Activated B cell treated with CpG ODN at 0.5 μM for 24 hours (primary cell): Measurements from ENCODE around the gene PRG2. TPM values are rescaled to one million over a fixed set of nuclear protein-coding genes. Genes with fewer than 3 reads are reported as not detected.

ENCODE experiments used
- ATAC-seq: fragments of 200-7000 bp; cut with Tn5 transposase; one replicate; pipeline ENCODE4 v1.10.0; 2021; ENCODE audit warnings: low read depth, mild to moderate bottlenecking, moderate library complexity
- CTCF ChIA-PET: fragments of 350-600 bp; sonication (Branson Sonifier 250); formaldehyde crosslinking; loops from one replicate; lab custom pipeline; 2021; ENCODE audit warnings: antibody characterized with exemption; lab: Charles Lee
- POLR2A ChIA-PET: fragments of 350-600 bp; sonication (Branson Sonifier 250); formaldehyde crosslinking; loops from one replicate; lab custom pipeline; 2021; ENCODE audit warnings: antibody characterized with exemption; lab: Charles Lee
- DNase-seq: peaks from one replicate; pipeline ENCODE4 v3.0.0; 2022
- H3K27ac Mint-ChIP-seq: one replicate; pipeline ENCODE4 v1.8.0; 2020; ENCODE audit warnings: mixed read lengths
- H3K27me3 Mint-ChIP-seq: one replicate; pipeline ENCODE4 v1.8.0; 2021; ENCODE audit warnings: mixed read lengths
- H3K36me3 Mint-ChIP-seq: one replicate; pipeline ENCODE4 v1.8.0; 2021; ENCODE audit warnings: low read depth, mixed read lengths
- H3K4me1 Mint-ChIP-seq: one replicate; pipeline ENCODE4 v1.8.0; 2021; ENCODE audit warnings: mixed read lengths
- H3K4me3 Mint-ChIP-seq: one replicate; pipeline ENCODE4 v1.8.0; 2020; ENCODE audit warnings: mild to moderate bottlenecking, mixed read lengths
- H3K9me3 Mint-ChIP-seq: one replicate; pipeline ENCODE4 v1.8.0; 2020; ENCODE audit warnings: mixed read lengths
- intact Hi-C: fragments of 100-400 bp; cut with micrococcal nuclease; formaldehyde crosslinking; loops from one replicate; pipeline ENCODE4 v1.15.1; 2024
- total RNA-seq: library from RNA; stranded (reverse); gene quantifications from 2 replicates; pipeline ENCODE4 v1.2.3, GENCODE V29; 2022
- TF ChIP-seq, protein P1 (sequence below): fragments of 200-600 bp; IDR thresholded peaks from one replicate; pipeline ENCODE4 v1.8.0; 2022; ENCODE audit warnings: antibody characterized with exemption, mild to moderate bottlenecking

PRG2 gene
- total RNA-seq, 1 donor from 2014 or later: 1.1 TPM

DNA sequence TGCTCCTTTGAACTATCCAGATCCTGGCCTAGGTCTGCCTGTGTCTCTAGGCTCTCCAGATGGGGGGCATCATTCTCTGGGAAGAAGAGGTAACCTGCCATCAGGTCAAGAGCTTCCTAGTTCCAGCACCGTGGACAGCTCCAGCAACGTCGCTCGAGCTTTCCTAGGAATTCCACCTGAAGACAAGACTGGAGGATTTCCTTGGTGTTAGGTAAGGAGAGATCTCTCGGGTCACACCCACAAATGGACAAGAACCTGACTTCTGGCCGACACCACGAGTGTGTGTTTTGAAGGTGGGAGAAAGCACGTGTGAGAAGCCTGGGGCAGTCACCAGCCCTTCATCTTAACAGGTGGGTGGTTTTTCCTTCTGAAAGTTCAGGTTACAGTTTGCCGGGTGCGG is 10.7 kb downstream of the PRG2 start:
- H3K27ac Mint-ChIP-seq: no peak overlapping the region

DNA sequence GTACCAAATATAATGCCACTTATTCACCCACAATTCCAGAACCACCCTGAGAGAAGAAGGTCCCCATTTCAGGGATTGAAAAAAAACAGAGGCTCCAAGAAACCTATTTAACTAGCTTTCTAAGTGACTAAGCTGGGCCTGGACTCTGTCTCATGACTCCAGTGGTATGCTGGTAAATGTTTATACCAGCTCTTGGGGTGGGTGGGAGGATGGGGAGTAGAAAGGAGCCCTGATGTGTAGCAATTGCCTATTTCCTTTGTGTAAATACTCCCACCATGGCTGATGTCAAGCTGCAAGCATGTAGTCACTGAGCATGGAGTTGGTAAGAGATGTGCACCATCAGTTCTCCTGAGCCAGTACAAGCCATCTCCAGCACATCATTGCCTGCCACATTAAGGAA is 12.3 kb downstream of the PRG2 start:
- Mint-ChIP-seq H3K4me3 (no peak overlapping the region), H3K27ac (no peak overlapping the region), H3K4me1 (no peaks in the 10 kb centered on the region), H3K36me3 (no peaks in the 10 kb centered on the region), H3K27me3 (peaks cover 19% of the 10 kb centered on the region), H3K9me3 (no peaks in the 10 kb centered on the region)
- intact Hi-C loops: no loop called here
- no peak for DNase-seq
- TF ChIP-seq, protein P1, sequence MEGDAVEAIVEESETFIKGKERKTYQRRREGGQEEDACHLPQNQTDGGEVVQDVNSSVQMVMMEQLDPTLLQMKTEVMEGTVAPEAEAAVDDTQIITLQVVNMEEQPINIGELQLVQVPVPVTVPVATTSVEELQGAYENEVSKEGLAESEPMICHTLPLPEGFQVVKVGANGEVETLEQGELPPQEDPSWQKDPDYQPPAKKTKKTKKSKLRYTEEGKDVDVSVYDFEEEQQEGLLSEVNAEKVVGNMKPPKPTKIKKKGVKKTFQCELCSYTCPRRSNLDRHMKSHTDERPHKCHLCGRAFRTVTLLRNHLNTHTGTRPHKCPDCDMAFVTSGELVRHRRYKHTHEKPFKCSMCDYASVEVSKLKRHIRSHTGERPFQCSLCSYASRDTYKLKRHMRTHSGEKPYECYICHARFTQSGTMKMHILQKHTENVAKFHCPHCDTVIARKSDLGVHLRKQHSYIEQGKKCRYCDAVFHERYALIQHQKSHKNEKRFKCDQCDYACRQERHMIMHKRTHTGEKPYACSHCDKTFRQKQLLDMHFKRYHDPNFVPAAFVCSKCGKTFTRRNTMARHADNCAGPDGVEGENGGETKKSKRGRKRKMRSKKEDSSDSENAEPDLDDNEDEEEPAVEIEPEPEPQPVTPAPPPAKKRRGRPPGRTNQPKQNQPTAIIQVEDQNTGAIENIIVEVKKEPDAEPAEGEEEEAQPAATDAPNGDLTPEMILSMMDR: no peak
- ChIA-PET CTCF (no interaction called here), POLR2A (no interaction called here)
- ATAC-seq: no peak

More for the DNA sequence above, 10.7 kb downstream of the PRG2 start:
- H3K27me3 Mint-ChIP-seq: peaks cover 19% of the 10 kb centered on the region
- CTCF ChIA-PET: no interaction called here
- no peaks in the 10 kb centered on the region for H3K9me3 Mint-ChIP-seq
- H3K4me1 Mint-ChIP-seq: no peaks in the 10 kb centered on the region
- TF ChIP-seq, protein P1: no peak
- POLR2A ChIA-PET: no interaction called here
- no peak for ATAC-seq
- no peaks in the 10 kb centered on the region for H3K36me3 Mint-ChIP-seq
- no peak for DNase-seq
- intact Hi-C loops: no loop called here
- no peak overlapping the region for H3K4me3 Mint-ChIP-seq

DNA sequence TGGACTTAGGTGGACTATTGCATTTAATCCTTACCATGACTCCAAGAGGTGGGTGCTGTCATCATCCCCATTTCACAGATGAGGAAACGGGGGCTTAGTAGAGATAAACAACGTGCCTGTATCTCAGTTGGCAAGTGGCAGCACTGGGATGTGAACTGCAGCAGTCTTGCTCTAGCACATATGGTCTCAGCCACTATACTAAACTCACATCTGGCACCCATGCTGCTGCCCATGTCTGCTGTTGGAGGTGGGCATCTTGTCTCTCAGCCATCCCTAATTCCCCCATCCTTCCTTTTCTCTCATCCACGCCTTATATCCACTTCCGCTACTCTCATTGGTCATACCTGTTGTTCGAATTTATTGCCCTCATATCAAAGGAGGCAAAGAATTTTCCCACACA is 13.3 kb downstream of the PRG2 start:
- TF ChIP-seq, protein P1: no peak
- ATAC-seq (no peak), DNase-seq (no peak)
- CTCF ChIA-PET: no interaction called here
- Mint-ChIP-seq H3K4me3 (no peak overlapping the region), H3K27me3 (peaks cover 15% of the 10 kb centered on the region), H3K9me3 (no peaks in the 10 kb centered on the region), H3K4me1 (no peaks in the 10 kb centered on the region), H3K36me3 (no peaks in the 10 kb centered on the region), H3K27ac (no peak overlapping the region)
- intact Hi-C loops: no loop called here
- POLR2A ChIA-PET: no interaction called here

DNA sequence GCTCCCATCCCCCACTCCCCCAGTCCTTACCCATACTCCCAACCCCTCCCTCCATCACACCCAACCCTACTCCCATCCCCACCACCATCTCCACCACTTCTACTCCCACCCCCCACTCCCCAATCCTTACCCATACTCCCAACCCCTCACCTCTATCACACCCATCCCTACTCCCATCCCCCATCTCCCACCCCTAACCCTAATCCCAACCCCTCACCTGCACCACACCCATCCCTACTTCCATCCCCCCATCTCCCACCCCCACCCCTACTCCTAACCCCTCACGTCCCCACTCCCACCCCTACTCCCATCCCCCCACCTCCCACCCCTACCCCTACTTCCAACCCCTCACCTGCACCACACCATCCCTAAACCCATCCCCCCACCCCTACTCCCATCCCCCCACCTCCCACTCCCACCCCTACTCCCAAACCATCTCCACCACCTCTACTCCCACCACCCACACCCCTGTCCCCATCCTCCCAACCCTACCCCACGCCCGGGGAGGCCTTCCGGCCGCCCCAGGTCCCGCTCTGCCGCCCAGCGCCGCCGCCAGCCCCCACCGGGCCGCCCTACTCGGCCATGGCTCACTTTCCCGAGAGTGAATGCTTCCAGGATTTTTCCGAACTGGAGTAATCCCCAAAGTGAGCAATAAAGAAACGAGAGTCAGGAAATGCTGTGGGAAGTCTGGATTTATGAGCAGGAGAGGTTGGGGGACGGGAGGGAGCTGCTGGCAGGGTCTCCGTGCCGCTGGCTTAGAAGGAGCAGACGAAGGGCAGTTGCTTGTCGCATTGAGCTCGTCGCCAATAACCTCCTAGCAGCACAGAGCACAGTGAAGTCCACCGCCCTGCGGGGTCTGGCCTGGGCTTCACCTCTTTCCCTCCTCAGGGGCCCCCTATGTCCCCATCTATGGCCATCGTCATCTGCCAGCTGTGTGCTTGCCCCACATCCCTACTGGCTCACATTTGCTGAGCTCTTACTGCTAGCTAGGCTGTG is 14.1 kb downstream of the PRG2 start:
- H3K4me1 Mint-ChIP-seq: no peaks in the 10 kb centered on the region
- POLR2A ChIA-PET: no interaction called here
- intact Hi-C loops: no loop called here
- no peak for ATAC-seq
- H3K9me3 Mint-ChIP-seq: no peaks in the 10 kb centered on the region
- H3K36me3 Mint-ChIP-seq: no peaks in the 10 kb centered on the region
- no peak overlapping the region for H3K4me3 Mint-ChIP-seq
- TF ChIP-seq, protein P1: no peak
- DNase-seq: no peak
- CTCF ChIA-PET: no interaction called here
- H3K27ac Mint-ChIP-seq: no peak overlapping the region
- H3K27me3 Mint-ChIP-seq: peaks cover 14% of the 10 kb centered on the region

DNA sequence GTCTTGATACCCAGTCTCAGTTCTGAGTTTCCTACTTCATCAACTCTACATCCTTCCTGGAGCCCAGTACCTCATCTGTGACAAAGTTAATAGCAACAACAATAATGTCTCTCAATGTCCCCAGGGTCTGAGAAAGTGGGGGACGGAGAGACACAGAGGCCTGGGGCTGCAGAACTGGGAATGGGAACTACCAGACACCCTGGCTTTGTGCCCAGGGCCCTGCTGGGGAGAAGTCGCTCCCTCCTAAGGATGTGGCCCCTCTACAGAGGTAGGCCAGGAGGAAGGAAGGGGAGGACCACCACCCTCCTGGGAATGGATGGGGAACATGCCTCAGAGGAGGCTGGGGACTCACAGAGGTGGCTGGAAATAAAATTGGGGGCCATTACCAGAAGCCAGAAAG is 15.0 kb downstream of the PRG2 start:
- CTCF ChIA-PET: no interaction called here
- intact Hi-C loops: no loop called here
- H3K27ac Mint-ChIP-seq: no peak overlapping the region
- TF ChIP-seq, protein P1: no peak
- no peak overlapping the region for H3K4me3 Mint-ChIP-seq
- POLR2A ChIA-PET: no interaction called here
- H3K9me3 Mint-ChIP-seq: no peaks in the 10 kb centered on the region
- H3K27me3 Mint-ChIP-seq: peaks cover 14% of the 10 kb centered on the region
- H3K4me1 Mint-ChIP-seq: no peaks in the 10 kb centered on the region
- ATAC-seq (no peak), DNase-seq (no peak)
- no peaks in the 10 kb centered on the region for H3K36me3 Mint-ChIP-seq
